ENCODE measurements around the gene SSH2. TPM values are rescaled to one million over a fixed set of nuclear protein-coding genes. Genes with fewer than 3 reads are reported as not detected.
"Not testable (repeated sequence)": the region's sequence is repeated elsewhere in the genome, so short reads cannot be mapped to it uniquely, and the experiment has no call there.

Gene SSH2
- total RNA-seq = 57.8 and 74.8 TPM in 2 replicates

GRCh38 chr17:29929533-29930408 lies at the start of gene SSH2:
Gene SSH2 (minus strand): TSS chr17:29930228. CDS start chr17:29930000, 228 bp downstream.
- DNase-seq (ENCODE audit: extremely low read depth, low read depth, low spot score) = no peak

DNA sequence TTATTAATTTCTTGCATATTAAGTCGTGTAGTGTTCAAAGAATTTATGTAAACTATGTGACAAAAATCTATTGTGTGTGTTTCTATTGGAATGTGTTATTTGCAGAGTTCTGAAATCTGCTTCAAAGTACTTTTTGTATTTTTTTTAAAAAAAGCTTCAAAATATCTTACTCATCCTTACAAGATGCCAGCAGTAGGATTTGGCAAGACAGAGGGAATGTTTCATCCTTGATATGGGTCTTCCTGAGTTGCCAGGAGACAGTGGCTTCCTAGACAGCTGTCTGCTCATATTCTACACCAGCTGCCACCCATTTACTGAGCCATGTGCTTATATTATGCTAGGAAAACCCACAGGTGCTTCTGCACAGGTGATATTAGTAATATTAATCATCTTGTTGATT lies 47.8 kb upstream of the SSH2 start:
- DNase-seq (ENCODE audit: extremely low read depth, low read depth, low spot score) = no peak

- no peak for DNase-seq (ENCODE audit: extremely low read depth, low read depth, low spot score)
These were observed 43.0 kb upstream of the SSH2 start for GRCh38 chr17:29973005-29973404.

DNA sequence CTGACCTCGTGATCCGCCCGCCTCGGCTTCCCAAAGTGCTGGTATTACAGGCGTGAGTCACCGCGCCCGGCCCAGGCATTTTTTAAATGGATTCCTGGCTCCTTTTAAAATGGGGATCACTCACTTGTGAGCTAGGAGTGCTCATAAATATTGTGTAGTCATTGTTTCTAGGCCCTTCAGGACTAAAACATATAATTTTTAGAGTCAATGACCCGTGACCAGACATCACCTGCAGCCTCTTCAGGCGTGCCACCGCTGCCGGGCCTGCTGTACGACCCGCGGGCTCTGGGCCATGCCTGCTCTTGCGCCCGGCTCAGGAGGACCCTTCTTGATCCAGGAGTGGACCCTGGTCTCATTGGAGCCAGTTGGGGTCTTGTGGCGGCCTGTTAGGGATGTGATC lies 42.2 kb upstream of the SSH2 start:
- DNase-seq (ENCODE audit: extremely low read depth, low read depth, low spot score) = no peak

- DNase-seq (ENCODE audit: extremely low read depth, low read depth, low spot score) = no peak
These were observed 38.2 kb upstream of the SSH2 start for GRCh38 chr17:29968271-29968670.

GRCh38 chr17:29962656-29963055 lies 32.6 kb upstream of the SSH2 start:
- no peak for DNase-seq (ENCODE audit: extremely low read depth, low read depth, low spot score)

- no peak for DNase-seq (ENCODE audit: extremely low read depth, low read depth, low spot score)
These were observed 29.8 kb upstream of the SSH2 start for GRCh38 chr17:29959658-29960337.

DNA sequence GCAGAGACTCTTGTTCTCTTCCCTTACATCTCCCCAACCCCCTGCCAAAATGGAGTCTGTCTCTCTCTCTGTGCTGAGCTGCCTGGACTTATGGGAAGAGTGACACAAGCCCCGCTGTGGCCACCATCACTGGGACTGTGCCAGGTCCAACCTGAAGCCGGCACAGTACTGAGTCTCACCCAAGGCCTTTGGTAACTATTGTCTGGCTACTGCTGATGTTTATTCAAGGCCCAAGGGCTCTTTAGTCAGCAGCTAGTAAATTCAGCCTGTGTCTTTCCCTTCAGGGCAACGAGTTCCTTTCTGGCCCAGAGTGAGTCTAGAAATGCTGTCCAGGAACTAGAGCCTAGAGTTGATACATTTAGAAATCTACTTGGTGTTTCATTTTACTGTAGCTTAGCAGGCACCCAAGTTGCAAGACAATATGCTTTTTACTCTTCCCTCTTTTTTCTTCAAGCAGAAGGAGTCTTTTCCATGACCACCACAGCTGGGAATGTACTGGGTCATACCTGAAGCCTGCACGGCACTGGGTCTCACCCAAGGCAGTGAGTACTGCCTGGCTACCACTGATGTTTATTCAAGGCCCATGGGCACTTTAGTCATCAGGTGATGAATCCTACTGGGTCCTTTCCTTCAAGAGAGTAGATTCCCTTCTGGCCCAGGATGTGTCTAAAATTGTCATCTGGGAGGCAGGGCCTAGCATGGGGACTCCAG lies 29.1 kb upstream of the SSH2 start:
- DNase-seq (ENCODE audit: extremely low read depth, low read depth, low spot score) = no peak

DNA sequence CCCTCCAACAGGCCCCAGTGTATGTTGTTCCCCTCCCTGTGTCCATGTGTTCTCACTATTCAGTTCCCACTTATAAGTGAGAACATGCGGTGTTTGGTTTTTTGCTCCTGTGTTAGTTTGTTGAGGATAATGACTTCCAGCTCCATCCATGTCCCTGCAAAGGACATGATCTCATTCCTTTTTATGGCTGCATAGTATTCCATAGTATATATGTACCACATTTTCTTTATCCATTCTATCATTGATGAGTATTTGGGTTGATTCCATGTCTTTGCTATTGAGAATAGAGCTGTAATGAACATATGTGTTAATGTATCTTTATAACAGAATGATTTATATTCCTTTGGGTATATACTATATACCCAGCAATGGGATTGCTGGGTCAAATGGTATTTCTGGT lies 27.5 kb upstream of the SSH2 start:
- DNase-seq (ENCODE audit: extremely low read depth, low read depth, low spot score) = not testable (repeated sequence)

DNA sequence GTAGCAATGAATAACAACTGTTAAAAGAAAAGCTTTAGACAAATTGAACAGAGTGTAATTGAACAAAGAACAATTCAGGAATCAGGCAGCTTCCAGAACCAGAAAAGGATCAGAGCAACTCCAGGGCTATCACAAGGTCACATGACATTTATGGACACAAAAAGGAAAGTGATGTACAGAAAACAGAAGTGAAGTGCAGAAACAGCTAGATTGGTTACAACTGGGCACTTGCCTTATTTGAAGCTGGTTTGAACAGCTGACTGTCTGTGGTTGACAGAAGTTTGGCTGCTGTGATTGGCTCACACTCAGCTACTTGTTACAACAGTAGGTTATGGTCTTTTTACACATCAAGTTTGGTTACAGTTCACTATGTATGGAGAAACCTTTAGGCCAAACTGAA lies 26.2 kb upstream of the SSH2 start:
- DNase-seq (ENCODE audit: extremely low read depth, low read depth, low spot score) = no peak

GRCh38 chr17:29954405-29954804 lies 24.4 kb upstream of the SSH2 start:
- no peak for DNase-seq (ENCODE audit: extremely low read depth, low read depth, low spot score)

GRCh38 chr17:29949696-29950095 lies 19.7 kb upstream of the SSH2 start:
- DNase-seq (ENCODE audit: extremely low read depth, low read depth, low spot score) = no peak

- no peak for DNase-seq (ENCODE audit: extremely low read depth, low read depth, low spot score)
These were observed 18.6 kb upstream of the SSH2 start for GRCh38 chr17:29948448-29949215.

DNA sequence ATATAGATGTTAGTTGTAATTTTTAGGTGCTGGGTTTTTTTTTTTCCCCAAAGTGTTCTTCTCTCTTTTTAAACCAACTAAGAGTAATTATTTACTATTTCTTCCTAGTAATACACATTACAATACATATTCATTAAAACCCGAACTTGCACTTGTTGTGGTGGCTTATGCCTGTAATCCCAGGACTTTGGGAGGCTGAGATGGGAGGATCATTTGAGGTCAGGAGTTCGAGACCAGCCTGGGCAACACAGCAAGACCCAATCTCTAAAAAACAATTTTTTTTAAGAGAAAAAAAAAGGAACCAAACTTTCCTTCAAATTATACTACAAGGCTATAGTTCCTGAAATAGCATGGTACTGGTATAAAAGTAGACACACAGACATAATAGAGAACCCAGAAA lies 15.3 kb upstream of the SSH2 start:
- DNase-seq (ENCODE audit: extremely low read depth, low read depth, low spot score) = no peak

GRCh38 chr17:29941334-29941733 lies 11.3 kb upstream of the SSH2 start, which contains the start of gene EFCAB5:
Gene EFCAB5 (plus strand): TSS chr17:29941634. CDS start chr17:29941797, 163 bp downstream.
- DNase-seq (ENCODE audit: extremely low read depth, low read depth, low spot score) = no peak

DNA sequence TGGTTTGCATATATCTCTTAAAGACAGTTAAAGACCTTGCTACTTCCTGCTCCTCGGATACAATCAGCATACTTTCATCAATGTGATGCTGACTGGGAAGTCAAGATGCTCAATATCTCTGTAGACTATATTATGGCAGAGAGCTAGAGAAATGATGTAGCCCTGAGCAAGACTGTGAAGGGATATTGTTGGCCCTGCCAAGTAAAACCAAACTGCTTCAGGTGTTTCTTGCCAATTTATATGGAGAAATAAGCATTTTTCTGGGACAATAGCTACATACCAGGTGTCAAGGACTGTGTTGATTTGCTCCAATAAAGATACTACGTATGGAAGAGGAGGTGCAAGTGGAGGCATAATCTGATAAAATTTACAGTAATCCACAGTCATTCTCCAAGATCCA lies 6.7 kb upstream of the SSH2 start:
- no peak for DNase-seq (ENCODE audit: extremely low read depth, low read depth, low spot score)

GRCh38 chr17:29935909-29936308 lies 5.9 kb upstream of the SSH2 start:
- DNase-seq (ENCODE audit: extremely low read depth, low read depth, low spot score) = not testable (repeated sequence)

DNA sequence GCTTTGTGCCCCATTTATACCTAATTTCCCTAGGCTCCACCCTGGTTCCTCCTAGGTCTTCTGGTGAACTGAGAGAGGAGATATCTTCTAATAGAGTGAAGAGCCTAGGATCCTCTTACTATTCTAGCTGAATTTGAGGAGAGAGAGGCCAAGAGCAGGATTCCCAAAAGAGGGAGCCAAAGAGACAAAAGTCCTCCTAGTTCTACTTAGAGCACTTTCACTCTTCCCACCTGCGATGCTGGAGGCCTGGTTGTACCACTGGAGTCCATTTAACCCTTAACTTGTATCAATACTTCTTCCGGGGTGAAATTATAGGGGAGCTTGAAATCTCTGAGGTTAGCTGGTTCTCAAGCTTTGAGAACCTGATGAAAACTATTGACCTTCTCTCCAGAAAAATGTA lies 3.4 kb upstream of the SSH2 start:
- DNase-seq (ENCODE audit: extremely low read depth, low read depth, low spot score) = no peak

DNA sequence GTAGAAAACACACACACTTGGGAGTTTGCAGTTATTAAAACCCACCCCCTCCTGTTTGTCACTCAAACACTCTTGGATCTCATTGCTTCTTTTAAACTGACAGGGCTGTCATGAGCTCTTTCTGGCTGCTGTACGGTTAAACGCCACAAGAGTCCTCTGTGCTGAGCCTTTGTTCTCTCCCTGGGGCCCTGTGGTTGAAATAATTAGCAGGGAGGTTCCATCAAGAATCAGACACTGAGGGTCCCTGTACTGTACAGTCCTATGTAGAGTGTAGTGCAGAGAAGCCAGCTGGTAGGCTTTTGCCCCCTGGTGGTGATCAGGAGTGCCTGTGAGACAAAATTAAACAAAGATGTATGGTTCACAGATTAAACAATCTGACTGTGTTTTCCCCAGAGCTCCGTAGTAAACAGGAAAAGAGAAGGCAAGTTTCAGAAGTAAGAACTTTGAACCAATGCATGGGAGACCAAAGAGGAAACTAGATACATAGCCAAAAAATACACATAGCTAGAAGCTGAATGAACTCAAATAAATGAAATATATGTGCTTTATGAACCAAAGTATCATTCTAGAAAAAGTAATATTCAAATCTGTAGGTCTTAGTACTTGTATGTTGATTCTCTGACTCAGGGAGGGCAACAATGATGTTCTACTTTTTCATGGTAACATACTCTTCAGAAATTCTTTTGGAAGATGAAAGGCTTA lies 1.4 kb upstream of the SSH2 start:
- DNase-seq (ENCODE audit: extremely low read depth, low read depth, low spot score) = no peak

GRCh38 chr17:29930409-29931010 lies 482 bp upstream of the SSH2 start:
- no peak for DNase-seq (ENCODE audit: extremely low read depth, low read depth, low spot score)
